Measurements from ENCODE around the gene NCEH1. TPM values are rescaled to one million over a fixed set of nuclear protein-coding genes. Genes with fewer than 3 reads are reported as not detected.

The NCEH1 gene
- total and polyA plus RNA-seq, 10 of the 15 experiments (the other 5 are each of a cell fraction or from before 2014, with no cell fraction given) = 1.8 to 8.1 (median 4.5) TPM

DNA sequence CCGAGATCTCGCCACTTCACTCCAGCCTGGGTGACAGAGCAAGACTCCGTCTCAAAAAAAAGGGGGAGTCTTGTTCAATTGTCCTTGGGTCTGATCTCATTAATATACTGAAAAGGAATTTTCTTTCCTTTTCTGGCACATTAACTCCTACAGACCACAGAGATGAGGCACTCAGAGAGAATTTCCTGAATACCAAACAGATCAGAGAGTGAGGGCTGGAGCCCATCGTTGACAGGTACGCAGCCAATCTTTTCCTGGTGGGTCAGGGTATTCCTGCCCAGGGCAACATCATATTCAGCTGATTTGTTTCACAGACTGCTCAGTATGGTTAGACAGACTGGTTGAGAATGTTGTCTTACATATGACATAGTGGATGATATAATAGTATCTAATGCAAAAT lies 104.8 kb downstream of the NCEH1 start:
- intact Hi-C loops (cut with micrococcal nuclease; ENCODE audit: unreplicated experiment) (no loop called here), in situ Hi-C loops (cut with MboI) (no loop called here)
- no peak for DNase-seq (ENCODE audit: low read depth, low spot score)
- H3K27me3 ChIP-seq (replicated peaks in 1 of 2; ENCODE audit: control insufficient read depth in 2 of 2, insufficient read depth in 2 of 2, low read length in 1 of 2) = no peaks in the 10 kb centered on the region
- POLR2A ChIA-PET = no interaction called here
- BruUV-seq (replicated peaks) = no TSS peak
- H3K4me2 ChIP-seq (ENCODE audit: control insufficient read depth, insufficient read depth) = no peak overlapping the region
- no peak overlapping the region for H3K27ac ChIP-seq (ENCODE audit: control insufficient read depth, insufficient read depth)
- FAIRE-seq = no peak
- no peak overlapping the region for H2AFZ ChIP-seq (ENCODE audit: control insufficient read depth, low read depth, low read length)
- CTCF ChIA-PET = interaction anchor here (1.6 to 6.0 kb wide), 4 partner anchors 9 to 60 kb away, joined by 3 to 42 read pairs (median 12); no protein-coding TSS in a partner anchor
- no peak overlapping the region for H3K4me3 ChIP-seq
- H3K4me1 ChIP-seq (ENCODE audit: control insufficient read depth, insufficient read depth, low read length) = no peaks in the 10 kb centered on the region
- SMC1A ChIA-PET (ENCODE audit: uncharacterized antibody, unreplicated experiment) = interaction anchor here (1.2 to 4.3 kb wide), 4 partner anchors 9 to 53 kb away, joined by 3 to 18 read pairs (median 4); no protein-coding TSS in a partner anchor
- RAD21 ChIA-PET (ENCODE audit: unreplicated experiment) = interaction anchor here (3.5 kb wide), 1 partner anchor 11 kb away, joined by 33 read pairs; no protein-coding TSS in a partner anchor
- no peaks in the 10 kb centered on the region for H3K36me3 ChIP-seq (ENCODE audit: control insufficient read depth in 2 of 2, insufficient read depth in 2 of 2, low read length in 1 of 2)
- no peak overlapping the region for H3K9ac ChIP-seq (ENCODE audit: control insufficient read depth, insufficient read depth, low read length)
- H4K20me1 ChIP-seq (ENCODE audit: control insufficient read depth, insufficient read depth) = no peaks in the 10 kb centered on the region
- 89% methylated on average over 5 of the region's 5 CpGs for WGBS (ENCODE audit: insufficient coverage, insufficient replicate concordance, low lambda C conversion rate, missing lambda C conversion rate)
- no peaks in the 10 kb centered on the region; the same call in 2 of the 3 replicates for H3K9me3 ChIP-seq (replicated peaks; ENCODE audit: control insufficient read depth, insufficient read depth, low read length)
- H3K79me2 ChIP-seq (ENCODE audit: control insufficient read depth, insufficient read depth, low read length) = no peaks in the 10 kb centered on the region
- TF ChIP-seq FOXM1 (IDR thresholded peaks at IDR 0.05; ENCODE audit: low read depth, low read length) (no peak), MLLT1 (IDR thresholded peaks at IDR 0.05) (no peak), TAF1 (IDR thresholded peaks at IDR 0.05; ENCODE audit: borderline replicate concordance, low read depth, low read length) (no peak), RAD21 (IDR thresholded peaks at IDR 0.05; ENCODE audit: insufficient read depth, low read depth, low read length) (no peak), ZNF24 (IDR thresholded peaks at IDR 0.05) (no peak)
- no peak for ATAC-seq
